ENCODE measurements around the gene POLD1.

GRCh38 chr19:50416034-50416977 is 32.2 kb downstream of the POLD1 start:
- TF ChIP-seq, protein P1, sequence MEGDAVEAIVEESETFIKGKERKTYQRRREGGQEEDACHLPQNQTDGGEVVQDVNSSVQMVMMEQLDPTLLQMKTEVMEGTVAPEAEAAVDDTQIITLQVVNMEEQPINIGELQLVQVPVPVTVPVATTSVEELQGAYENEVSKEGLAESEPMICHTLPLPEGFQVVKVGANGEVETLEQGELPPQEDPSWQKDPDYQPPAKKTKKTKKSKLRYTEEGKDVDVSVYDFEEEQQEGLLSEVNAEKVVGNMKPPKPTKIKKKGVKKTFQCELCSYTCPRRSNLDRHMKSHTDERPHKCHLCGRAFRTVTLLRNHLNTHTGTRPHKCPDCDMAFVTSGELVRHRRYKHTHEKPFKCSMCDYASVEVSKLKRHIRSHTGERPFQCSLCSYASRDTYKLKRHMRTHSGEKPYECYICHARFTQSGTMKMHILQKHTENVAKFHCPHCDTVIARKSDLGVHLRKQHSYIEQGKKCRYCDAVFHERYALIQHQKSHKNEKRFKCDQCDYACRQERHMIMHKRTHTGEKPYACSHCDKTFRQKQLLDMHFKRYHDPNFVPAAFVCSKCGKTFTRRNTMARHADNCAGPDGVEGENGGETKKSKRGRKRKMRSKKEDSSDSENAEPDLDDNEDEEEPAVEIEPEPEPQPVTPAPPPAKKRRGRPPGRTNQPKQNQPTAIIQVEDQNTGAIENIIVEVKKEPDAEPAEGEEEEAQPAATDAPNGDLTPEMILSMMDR (IDR thresholded peaks at IDR 0.05): no peak
- TF ChIP-seq POLR2A (IDR thresholded peaks at IDR 0.05): no peak
